C1 segment of cervical spinal cord (tissue), 14 donors: ENCODE measurements around the gene CSPG4.

Source experiments
- DNase-seq, 14 donors: peaks; one replicate each; lab custom pipeline; 2025; lab: John Stamatoyannopoulos, UW

The CSPG4 gene

GRCh38 chr15:75625542-75626347, 86.9 kb downstream of the CSPG4 start, which contains the start of gene SNUPN:
TSS of gene SNUPN (minus strand) at chr15:75625725. CDS start at chr15:75621051, 4,674 bp downstream.
- peak; percentile 42 to 95 (median 87) for DNase-seq
